GM12874 (cell line): Measurements from ENCODE around the gene CBX2.

Source experiments
- CTCF ChIP-seq: IDR thresholded peaks from 2 replicates; pipeline ENCODE4 v1.5.1; 2011; ENCODE audit warnings: low read depth, mild to moderate bottlenecking, control low read depth, low read length, moderate library complexity; ENCODE audit not compliant: insufficient read depth

CBX2 gene

GRCh38 chr17:79802736-79803420 lies 24.9 kb downstream of the CBX2 start:
- no peak for TF ChIP-seq CTCF

- TF ChIP-seq CTCF = no peak
Observed at GRCh38 chr17:79803421-79803996, 25.6 kb downstream of the CBX2 start.

DNA sequence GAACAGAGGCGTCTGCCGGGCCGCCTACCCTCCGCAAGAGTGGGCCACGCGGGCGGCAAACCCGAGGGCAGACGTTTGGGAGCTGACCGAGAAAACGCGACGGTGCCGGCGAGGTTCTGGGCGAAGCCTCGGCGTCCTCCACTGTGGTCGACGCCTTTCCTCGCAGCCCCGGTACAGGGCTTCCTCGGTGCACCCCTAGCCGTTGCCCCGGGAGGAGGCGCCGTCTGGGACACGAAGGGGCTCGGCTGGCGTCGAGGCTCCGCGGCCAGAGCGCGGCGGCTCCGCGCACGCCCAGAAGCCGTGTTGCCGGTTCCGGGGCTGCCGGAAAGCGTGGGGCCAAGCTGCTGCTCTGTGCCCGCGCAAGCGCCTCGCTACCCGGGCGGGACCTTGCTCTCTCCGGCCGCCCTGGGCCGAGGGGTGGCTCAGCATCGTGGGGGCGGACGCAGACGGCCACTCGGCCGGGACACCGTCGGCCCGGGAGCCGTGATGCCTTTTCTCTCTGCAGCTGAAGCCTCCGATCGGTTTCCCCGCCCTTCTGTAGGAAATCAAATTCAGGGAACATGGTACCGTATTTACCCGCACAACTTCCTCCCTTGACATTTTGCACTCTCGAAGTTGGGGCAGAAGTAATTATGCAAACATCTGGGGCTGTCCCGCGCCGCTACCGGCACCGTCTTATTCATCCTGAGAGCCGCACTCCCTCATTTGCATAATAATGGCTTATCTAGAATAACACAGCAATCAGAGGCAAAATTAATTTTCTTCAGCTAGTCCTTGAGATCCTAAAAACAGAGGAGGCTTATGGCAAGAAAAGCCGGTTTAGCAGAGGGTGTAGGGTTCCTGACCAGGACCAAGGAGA lies 26.3 kb downstream of the CBX2 start:
- TF ChIP-seq CTCF = no peak

- TF ChIP-seq CTCF = no peak
Observed at GRCh38 chr17:79804856-79805696, 27.1 kb downstream of the CBX2 start.

- TF ChIP-seq CTCF = no peak
Observed at GRCh38 chr17:79806446-79806760, 28.5 kb downstream of the CBX2 start.

GRCh38 chr17:79806863-79807720 lies 29.1 kb downstream of the CBX2 start:
- TF ChIP-seq CTCF = no peak
